Measurements from ENCODE around the gene GABRB1.

GABRB1 gene

GRCh38 chr4:47434931-47435330 is 403.6 kb downstream of the GABRB1 start:
- Histone ChIP-seq H3K9me3 (ENCODE audit: insufficient read depth, low read length, severe bottlenecking) (no peaks in the 10 kb centered on the region), H3K36me3 (ENCODE audit: insufficient read depth, low read length) (no peaks in the 10 kb centered on the region), H3K9ac (ENCODE audit: low read depth, low read length) (no peak overlapping the region), H3K27me3 (ENCODE audit: insufficient read depth, low read length, poor library complexity) (no peaks in the 10 kb centered on the region), H3K4me1 (ENCODE audit: insufficient read depth, low read length) (no peaks in the 10 kb centered on the region), H2AFZ (ENCODE audit: low read depth, low read length) (no peak overlapping the region), H3K79me2 (ENCODE audit: insufficient read depth, low read length) (no peaks in the 10 kb centered on the region), H3K4me2 (ENCODE audit: insufficient read depth, low read length) (no peak overlapping the region), H3K27ac (ENCODE audit: low read length) (no peak overlapping the region), H4K20me1 (ENCODE audit: insufficient read depth, low read length) (no peaks in the 10 kb centered on the region), H3K4me3 (ENCODE audit: low read depth in 1 of 2, low read length in 2 of 2) (no peak overlapping the region)
- DNase-seq, result no peak
- TF ChIP-seq CTCF (IDR thresholded peaks at IDR 0.05; ENCODE audit: borderline replicate concordance, extremely low read depth, low read length, poor library complexity, severe bottlenecking) (no peak), EZH2 (IDR thresholded peaks at IDR 0.05; ENCODE audit: borderline replicate concordance, low read depth, low read length, severe bottlenecking) (no peak)
- no peak for ATAC-seq (ENCODE audit: insufficient read depth, low read depth)

- H3K27ac ChIP-seq (ENCODE audit: low read length), result no peak overlapping the region
- H3K4me3 ChIP-seq (ENCODE audit: low read depth in 1 of 2, low read length in 2 of 2), result no peak overlapping the region
- no peaks in the 10 kb centered on the region for H4K20me1 ChIP-seq (ENCODE audit: insufficient read depth, low read length)
- DNase-seq (no peak), ATAC-seq (ENCODE audit: insufficient read depth, low read depth) (no peak)
- H2AFZ ChIP-seq (ENCODE audit: low read depth, low read length), result no peak overlapping the region
- no peak for TF ChIP-seq CTCF (IDR thresholded peaks at IDR 0.05; ENCODE audit: borderline replicate concordance, extremely low read depth, low read length, poor library complexity, severe bottlenecking)
- TF ChIP-seq EZH2 (IDR thresholded peaks at IDR 0.05; ENCODE audit: borderline replicate concordance, low read depth, low read length, severe bottlenecking), result no peak
- peaks cover 13% of the 10 kb centered on the region for H3K4me1 ChIP-seq (ENCODE audit: insufficient read depth, low read length)
- H3K79me2 ChIP-seq (ENCODE audit: insufficient read depth, low read length), result no peaks in the 10 kb centered on the region
- no peaks in the 10 kb centered on the region for H3K9me3 ChIP-seq (ENCODE audit: insufficient read depth, low read length, severe bottlenecking)
- no peaks in the 10 kb centered on the region for H3K36me3 ChIP-seq (ENCODE audit: insufficient read depth, low read length)
- H3K27me3 ChIP-seq (ENCODE audit: insufficient read depth, low read length, poor library complexity), result no peaks in the 10 kb centered on the region
- H3K9ac ChIP-seq (ENCODE audit: low read depth, low read length), result no peak overlapping the region
- H3K4me2 ChIP-seq (ENCODE audit: insufficient read depth, low read length), result no peak overlapping the region
These were observed 411.6 kb downstream of the GABRB1 start for GRCh38 chr4:47442980-47443379.

GRCh38 chr4:47444031-47444430 is 412.7 kb downstream of the GABRB1 start:
- Histone ChIP-seq H3K4me2 (ENCODE audit: insufficient read depth, low read length) (no peak overlapping the region), H3K79me2 (ENCODE audit: insufficient read depth, low read length) (no peaks in the 10 kb centered on the region), H3K9ac (ENCODE audit: low read depth, low read length) (no peak overlapping the region), H3K4me1 (ENCODE audit: insufficient read depth, low read length) (peaks cover 13% of the 10 kb centered on the region), H3K27me3 (ENCODE audit: insufficient read depth, low read length, poor library complexity) (no peaks in the 10 kb centered on the region), H3K36me3 (ENCODE audit: insufficient read depth, low read length) (no peaks in the 10 kb centered on the region), H4K20me1 (ENCODE audit: insufficient read depth, low read length) (no peaks in the 10 kb centered on the region), H3K27ac (ENCODE audit: low read length) (no peak overlapping the region), H3K4me3 (ENCODE audit: low read depth in 1 of 2, low read length in 2 of 2) (no peak overlapping the region), H2AFZ (ENCODE audit: low read depth, low read length) (no peak overlapping the region), H3K9me3 (ENCODE audit: insufficient read depth, low read length, severe bottlenecking) (no peaks in the 10 kb centered on the region)
- DNase-seq (no peak), ATAC-seq (ENCODE audit: insufficient read depth, low read depth) (no peak)
- TF ChIP-seq CTCF (IDR thresholded peaks at IDR 0.05; ENCODE audit: borderline replicate concordance, extremely low read depth, low read length, poor library complexity, severe bottlenecking) (no peak), EZH2 (IDR thresholded peaks at IDR 0.05; ENCODE audit: borderline replicate concordance, low read depth, low read length, severe bottlenecking) (no peak)

GRCh38 chr4:47451657-47452056 is 420.3 kb downstream of the GABRB1 start:
- ATAC-seq (ENCODE audit: insufficient read depth, low read depth) (no peak), DNase-seq (no peak)
- Histone ChIP-seq H3K36me3 (ENCODE audit: insufficient read depth, low read length) (peaks cover 52% of the 10 kb centered on the region), H3K79me2 (ENCODE audit: insufficient read depth, low read length) (no peaks in the 10 kb centered on the region), H4K20me1 (ENCODE audit: insufficient read depth, low read length) (no peaks in the 10 kb centered on the region), H3K9ac (ENCODE audit: low read depth, low read length) (no peak overlapping the region), H3K4me1 (ENCODE audit: insufficient read depth, low read length) (no peaks in the 10 kb centered on the region), H3K4me3 (ENCODE audit: low read depth in 1 of 2, low read length in 2 of 2) (no peak overlapping the region), H2AFZ (ENCODE audit: low read depth, low read length) (no peak overlapping the region), H3K9me3 (ENCODE audit: insufficient read depth, low read length, severe bottlenecking) (no peaks in the 10 kb centered on the region), H3K4me2 (ENCODE audit: insufficient read depth, low read length) (no peak overlapping the region), H3K27me3 (ENCODE audit: insufficient read depth, low read length, poor library complexity) (no peaks in the 10 kb centered on the region), H3K27ac (ENCODE audit: low read length) (no peak overlapping the region)
- TF ChIP-seq EZH2 (IDR thresholded peaks at IDR 0.05; ENCODE audit: borderline replicate concordance, low read depth, low read length, severe bottlenecking), result no peak
- no peak for TF ChIP-seq CTCF (IDR thresholded peaks at IDR 0.05; ENCODE audit: borderline replicate concordance, extremely low read depth, low read length, poor library complexity, severe bottlenecking)

Data from DND-41 (cell line).